SK-N-SH (cell line): Measurements from ENCODE around the gene TTC5.

ENCODE experiments used
- POLR2AphosphoS5 ChIP-seq: IDR thresholded peaks from 2 replicates; pipeline ENCODE4 v1.6.1; 2012; ENCODE audit warnings: low read depth, low read length
- TAF1 ChIP-seq: IDR thresholded peaks from 2 replicates; pipeline ENCODE4 v1.6.1; 2012; ENCODE audit warnings: low read depth, mild to moderate bottlenecking, low read length, moderate library complexity, borderline replicate concordance
- TCF12 ChIP-seq: IDR thresholded peaks from 2 replicates; pipeline ENCODE4 v1.4.0; 2012
- TF ChIP-seq, protein P1 (sequence below): fragments of 200-600 bp; sonication (generic); IDR thresholded peaks from 2 replicates; pipeline ENCODE4 v1.6.1; 2017; ENCODE audit warnings: antibody characterized with exemption, mild to moderate bottlenecking, moderate library complexity
- TF ChIP-seq, protein P2 (sequence below): IDR thresholded peaks from 2 replicates; pipeline ENCODE4 v1.6.1; 2012; ENCODE audit warnings: mild to moderate bottlenecking, low read depth, low read length, moderate library complexity

DNA sequence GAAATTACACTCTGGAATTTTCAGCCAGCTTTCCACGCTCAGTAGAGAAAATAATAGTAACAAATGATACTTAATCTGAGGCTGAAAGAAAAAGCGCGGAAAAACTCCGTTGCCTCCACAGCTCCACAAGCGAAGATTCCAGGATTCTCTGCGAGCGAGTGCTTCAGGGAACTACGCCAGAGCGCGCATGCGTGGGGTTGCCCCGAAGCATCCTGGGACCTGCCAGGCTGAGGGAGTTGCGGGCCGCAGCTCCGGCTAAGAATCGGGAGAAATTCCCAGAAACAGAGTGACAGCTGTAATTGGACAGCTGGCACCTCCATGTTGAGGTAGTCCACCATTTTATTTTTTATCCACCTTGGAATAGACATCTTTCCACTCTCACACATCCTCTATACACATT, 12.0 kb upstream of the TTC5 start:
- TF ChIP-seq POLR2AphosphoS5: no peak
- TF ChIP-seq, protein P1, sequence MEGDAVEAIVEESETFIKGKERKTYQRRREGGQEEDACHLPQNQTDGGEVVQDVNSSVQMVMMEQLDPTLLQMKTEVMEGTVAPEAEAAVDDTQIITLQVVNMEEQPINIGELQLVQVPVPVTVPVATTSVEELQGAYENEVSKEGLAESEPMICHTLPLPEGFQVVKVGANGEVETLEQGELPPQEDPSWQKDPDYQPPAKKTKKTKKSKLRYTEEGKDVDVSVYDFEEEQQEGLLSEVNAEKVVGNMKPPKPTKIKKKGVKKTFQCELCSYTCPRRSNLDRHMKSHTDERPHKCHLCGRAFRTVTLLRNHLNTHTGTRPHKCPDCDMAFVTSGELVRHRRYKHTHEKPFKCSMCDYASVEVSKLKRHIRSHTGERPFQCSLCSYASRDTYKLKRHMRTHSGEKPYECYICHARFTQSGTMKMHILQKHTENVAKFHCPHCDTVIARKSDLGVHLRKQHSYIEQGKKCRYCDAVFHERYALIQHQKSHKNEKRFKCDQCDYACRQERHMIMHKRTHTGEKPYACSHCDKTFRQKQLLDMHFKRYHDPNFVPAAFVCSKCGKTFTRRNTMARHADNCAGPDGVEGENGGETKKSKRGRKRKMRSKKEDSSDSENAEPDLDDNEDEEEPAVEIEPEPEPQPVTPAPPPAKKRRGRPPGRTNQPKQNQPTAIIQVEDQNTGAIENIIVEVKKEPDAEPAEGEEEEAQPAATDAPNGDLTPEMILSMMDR: no peak
- no peak for TF ChIP-seq TAF1
- TF ChIP-seq, protein P2, sequence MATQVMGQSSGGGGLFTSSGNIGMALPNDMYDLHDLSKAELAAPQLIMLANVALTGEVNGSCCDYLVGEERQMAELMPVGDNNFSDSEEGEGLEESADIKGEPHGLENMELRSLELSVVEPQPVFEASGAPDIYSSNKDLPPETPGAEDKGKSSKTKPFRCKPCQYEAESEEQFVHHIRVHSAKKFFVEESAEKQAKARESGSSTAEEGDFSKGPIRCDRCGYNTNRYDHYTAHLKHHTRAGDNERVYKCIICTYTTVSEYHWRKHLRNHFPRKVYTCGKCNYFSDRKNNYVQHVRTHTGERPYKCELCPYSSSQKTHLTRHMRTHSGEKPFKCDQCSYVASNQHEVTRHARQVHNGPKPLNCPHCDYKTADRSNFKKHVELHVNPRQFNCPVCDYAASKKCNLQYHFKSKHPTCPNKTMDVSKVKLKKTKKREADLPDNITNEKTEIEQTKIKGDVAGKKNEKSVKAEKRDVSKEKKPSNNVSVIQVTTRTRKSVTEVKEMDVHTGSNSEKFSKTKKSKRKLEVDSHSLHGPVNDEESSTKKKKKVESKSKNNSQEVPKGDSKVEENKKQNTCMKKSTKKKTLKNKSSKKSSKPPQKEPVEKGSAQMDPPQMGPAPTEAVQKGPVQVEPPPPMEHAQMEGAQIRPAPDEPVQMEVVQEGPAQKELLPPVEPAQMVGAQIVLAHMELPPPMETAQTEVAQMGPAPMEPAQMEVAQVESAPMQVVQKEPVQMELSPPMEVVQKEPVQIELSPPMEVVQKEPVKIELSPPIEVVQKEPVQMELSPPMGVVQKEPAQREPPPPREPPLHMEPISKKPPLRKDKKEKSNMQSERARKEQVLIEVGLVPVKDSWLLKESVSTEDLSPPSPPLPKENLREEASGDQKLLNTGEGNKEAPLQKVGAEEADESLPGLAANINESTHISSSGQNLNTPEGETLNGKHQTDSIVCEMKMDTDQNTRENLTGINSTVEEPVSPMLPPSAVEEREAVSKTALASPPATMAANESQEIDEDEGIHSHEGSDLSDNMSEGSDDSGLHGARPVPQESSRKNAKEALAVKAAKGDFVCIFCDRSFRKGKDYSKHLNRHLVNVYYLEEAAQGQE: no peak
- TF ChIP-seq TCF12: no peak
